KG1 (cell line): Measurements from ENCODE around the gene CDX1.

Experiments
- DNase-seq: peaks from one replicate; lab custom pipeline; 2025; lab: John Stamatoyannopoulos, UW

The CDX1 gene

DNA sequence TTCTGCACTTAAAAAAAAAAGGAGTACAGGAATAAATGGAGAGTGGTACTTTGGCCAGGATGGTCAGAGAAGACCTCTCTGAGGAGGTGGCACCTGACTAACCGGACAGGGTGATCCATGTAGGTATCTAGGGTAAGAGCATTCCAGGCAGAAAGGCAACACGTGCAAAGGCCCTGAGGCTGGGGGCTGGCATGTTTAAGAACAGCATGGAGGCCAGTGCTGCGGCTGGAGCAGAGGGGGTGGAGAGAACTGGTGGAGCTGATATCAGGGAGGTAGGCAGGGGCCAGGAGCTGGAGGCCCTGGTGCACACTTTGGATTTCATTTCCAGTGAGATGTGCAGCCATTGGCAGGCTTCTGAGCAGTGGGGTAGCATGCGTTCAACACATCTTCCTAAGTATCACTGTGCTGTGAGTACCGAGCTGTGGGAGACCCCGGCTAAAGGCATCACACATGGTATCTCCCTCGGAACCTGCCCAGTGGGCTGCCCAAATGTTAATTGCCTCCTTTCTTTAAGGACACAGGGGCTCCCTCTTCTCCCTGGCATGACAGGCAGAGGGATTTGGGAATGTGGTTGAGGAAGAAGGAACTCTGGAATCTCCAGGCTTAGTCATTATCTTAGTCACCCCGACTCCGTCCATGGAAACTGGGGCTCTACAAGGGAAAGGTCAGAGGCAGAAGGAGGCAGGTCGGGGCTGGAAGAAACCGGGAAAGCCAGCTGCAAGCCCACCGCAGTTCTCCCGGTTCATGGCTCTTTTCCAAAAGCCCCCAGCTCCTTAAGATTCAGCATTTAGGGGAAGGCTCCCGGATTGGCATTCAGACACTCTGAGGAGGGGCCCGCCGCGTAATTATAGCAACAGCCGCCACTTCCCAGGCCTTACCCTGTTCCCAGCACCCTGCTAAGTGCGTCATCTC is 41.9 kb downstream of the CDX1 start:
- no peak for DNase-seq

DNA sequence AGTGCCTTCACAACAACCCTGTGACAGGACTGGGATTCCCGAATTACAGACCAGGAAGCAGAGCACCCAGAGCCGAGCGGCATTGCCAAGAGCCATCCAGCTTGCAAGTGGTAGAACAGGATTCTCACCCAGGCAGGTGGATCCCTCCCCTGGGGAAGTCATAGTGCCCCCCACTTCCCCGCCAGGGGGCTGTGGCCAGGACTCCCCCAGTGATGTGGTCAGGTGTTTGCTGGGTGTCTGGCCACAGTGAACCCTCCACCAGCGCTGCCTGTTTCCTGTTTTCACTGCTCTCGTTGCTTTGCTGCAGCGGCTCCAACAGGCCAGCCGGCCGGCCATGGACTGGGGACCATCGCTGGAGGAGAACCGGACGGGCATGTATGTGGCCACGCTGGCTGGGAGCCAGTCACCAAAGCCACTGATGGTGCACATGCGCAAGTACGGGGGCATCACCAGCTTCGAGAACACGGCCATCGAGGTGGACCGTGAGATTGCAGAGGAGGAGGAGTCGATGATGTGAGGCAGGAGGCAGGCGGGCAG is 42.6 kb downstream of the CDX1 start:
- DNase-seq, result no peak

DNA sequence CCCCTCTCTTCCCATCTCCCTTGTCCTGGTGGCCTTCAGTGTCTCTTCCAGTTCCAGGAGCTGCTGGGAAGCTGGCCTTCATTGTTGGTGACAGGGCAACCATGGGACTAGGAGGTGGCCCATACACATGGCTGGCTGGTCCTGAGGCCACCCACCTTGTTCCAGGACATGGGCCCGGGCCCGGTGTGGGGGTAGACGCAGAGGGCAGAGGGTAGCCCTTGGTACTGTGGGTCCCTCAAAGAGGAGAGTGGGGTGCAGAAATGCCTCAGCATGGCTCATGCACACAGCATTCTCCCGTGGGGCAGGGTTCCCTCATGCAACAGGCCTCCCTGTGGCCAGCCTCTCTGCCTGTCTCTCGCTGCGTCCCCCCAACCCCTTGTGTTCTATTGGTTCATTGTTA is 44.1 kb downstream of the CDX1 start:
- no peak for DNase-seq

DNA sequence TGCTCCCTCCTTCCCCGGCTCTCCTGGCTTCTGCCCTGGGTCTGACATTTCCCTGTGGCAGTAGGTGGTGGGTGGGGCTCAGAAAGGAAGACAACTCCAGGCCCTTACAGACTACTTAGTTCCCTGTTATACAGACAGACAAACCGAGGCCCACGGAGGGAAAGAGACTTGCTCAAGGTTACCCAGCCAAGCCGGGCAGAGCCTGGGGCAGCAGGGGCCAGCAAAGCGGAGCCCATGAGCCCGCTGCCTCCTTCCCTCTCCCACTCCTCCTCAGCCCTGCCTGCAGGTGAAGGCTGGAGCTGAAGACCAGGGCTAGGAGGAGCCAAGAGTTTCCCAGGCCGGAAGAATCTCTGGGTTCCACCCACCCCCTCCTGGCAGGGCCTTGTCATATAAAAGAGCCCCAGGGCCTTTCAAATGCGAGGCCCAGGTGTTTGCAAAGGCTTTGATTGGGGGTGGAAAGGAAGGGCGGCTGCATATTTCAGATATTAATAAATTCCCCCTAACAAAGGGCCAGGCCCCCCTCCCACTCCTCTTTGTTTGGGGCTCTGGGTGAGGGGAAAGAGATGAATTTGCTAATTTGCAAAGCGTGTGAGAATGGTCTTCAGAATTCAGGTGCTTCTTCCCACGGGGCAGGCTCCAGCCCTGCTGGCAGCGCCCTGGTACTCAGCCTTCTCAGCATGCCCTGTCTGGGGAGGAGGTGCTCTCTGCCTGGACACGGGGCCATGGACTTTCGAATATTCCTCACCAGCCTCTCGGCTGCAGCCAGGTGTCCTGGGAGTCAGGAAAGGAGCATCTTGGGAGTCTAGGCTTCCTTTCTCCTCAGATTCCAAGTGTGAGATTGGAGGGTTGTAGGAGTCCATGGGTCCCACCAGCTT is 44.8 kb downstream of the CDX1 start:
- no peak for DNase-seq

DNA sequence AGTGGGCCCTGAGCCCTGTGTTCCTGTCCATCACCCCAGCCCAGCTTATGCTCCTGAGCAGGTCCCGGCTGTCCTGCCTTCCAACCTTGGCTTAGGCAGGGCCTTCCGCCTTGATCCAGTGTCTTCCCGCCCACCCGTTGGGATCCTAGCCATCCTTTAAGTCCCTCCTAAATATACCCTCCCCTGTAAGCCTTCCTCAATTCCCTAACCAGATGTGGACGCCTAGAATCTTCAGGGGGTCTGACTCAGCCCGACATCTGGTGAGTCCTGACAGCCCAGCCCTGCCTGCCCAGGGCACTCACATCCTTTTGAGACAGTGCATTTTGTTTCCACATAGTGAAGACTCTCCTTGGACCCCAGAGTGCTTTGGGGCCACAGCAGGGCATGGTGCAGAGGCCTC is 47.0 kb downstream of the CDX1 start:
- no peak for DNase-seq

DNA sequence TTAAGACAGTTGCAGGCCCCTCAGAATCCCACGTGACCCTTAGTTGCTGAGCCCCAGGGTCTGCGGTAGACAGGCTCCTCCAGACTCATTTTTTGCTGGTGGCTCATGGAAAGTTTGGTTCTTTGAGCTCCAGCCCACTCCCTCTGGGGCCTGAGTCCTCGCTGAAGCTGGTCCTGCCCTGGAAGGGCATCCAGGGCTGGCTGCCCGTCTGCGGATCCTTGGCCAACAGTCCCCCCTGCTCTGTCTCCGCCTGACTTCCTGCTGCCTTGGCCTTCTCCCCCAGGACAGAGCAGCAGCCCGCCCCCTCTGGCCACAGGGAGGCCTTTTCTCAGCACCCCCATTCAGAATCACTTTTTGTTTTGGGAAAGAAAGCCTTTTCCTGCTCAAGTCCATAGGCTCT is 47.7 kb downstream of the CDX1 start:
- DNase-seq, result no peak

DNA sequence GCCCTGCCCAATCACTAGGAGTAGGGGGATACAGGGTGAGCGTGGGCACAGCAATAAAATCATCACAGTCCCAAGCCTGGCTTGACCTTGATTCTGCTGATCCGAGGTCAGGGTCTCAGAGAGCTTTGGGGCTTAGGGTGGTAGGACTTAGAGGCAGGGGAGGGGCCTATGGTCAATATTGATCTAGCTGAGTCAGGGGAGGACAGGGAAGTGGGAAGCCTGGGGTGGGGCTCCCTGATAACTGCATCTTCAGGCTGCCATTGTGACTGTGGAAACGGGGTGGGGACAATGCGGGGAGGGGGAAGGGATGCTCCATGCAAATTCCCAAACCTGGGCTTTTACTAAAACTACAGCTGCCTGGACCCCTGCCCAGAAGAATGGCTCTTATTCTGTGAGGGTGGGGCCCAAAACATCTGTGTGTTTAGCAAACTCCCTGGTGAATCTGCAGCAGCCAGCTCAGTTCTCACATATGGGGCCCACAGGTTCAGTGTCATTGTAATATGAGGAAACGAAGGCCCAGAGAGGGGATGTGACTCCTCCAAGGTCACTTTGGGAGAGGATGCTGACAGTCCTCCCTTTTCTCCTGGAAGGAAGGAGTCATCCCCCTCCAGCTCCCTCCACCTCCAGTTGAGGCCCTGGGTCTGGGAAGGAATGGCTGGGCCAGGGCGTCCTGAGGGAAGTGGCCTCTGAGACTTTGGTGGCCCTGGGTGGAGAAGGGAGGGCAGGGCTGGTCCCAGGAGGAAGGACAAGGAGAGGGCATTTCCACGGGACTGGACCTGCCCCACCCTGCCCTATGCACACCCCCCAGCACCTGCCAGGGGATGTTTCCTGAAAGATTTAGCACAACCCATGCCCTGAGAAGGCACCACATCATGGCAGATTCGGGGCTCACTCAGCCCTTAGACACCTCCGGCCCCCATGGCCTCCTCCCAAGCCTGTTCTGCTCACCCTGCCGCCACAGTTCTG is 49.7 kb downstream of the CDX1 start:
- DNase-seq, result no peak

GRCh38 chr5:150217038-150217437 is 50.5 kb downstream of the CDX1 start:
- no peak for DNase-seq

- peak; percentile 31 for DNase-seq
Observed at GRCh38 chr5:150217873-150218692, 51.5 kb downstream of the CDX1 start.

GRCh38 chr5:150218693-150219035 is 52.1 kb downstream of the CDX1 start:
- DNase-seq, result no peak

- DNase-seq, result no peak
Observed at GRCh38 chr5:150219142-150219541, 52.6 kb downstream of the CDX1 start.

DNA sequence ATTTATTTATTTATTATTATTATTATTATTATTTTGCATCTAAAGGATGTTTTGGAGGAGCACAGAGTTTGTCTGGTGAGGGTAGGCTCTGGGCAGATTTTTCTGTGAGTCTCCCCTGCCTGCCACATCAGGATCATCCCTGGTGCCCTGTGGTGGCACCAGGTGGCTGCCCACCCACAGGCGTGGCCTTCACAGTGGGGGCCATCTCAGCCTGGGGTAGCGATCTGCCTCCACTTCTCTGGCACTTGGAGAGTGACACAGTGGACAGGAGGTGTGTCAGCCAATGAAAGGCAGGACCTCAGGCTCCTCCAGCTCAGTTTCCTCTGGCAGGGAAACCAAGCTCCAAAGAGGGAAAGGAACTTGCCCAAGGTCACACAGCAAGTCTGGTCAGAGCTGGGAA is 53.3 kb downstream of the CDX1 start:
- DNase-seq, result no peak

- no peak for DNase-seq
Observed at GRCh38 chr5:150221471-150221870, 54.9 kb downstream of the CDX1 start.

DNA sequence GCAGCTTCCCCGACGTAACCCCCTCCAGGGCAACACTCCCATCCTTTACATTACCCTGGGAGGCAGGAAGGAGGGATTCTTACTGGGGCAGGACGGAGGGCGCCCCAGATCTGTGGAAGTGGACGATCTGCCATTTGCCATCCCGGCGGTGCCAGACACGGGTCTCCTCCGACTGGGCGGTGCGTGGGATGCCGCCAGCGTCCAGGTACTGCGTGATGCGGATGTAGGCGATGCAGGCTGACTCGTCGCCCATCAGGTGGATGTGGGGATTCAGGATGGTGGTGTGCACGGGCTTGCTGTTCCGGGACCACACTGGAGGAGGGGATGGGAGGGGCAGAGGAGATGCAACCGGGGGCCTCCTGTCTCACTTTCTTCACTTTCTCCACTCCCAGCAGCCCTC is 56.3 kb downstream of the CDX1 start:
- DNase-seq, result no peak

DNA sequence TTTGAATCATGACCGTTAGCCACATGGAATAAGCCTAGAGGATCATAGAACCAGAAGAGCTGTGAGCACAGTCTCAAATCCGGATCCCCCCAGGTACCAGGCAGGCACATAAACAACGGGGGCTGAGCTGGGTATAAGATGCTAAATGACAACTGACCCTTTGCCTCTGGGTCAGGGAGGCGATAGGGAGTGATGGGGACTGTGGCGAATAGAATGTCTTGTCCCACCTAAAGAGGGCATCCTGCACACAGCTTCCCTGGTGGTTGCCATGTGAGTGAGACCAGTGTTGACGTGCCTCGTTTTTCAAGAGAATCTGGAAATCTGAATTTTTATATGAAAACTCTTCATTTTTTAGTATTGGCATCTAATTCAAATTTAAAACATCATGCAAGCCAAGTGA is 56.9 kb downstream of the CDX1 start:
- DNase-seq, result no peak

GRCh38 chr5:150224483-150225027 is 58.0 kb downstream of the CDX1 start:
- DNase-seq, result no peak

DNA sequence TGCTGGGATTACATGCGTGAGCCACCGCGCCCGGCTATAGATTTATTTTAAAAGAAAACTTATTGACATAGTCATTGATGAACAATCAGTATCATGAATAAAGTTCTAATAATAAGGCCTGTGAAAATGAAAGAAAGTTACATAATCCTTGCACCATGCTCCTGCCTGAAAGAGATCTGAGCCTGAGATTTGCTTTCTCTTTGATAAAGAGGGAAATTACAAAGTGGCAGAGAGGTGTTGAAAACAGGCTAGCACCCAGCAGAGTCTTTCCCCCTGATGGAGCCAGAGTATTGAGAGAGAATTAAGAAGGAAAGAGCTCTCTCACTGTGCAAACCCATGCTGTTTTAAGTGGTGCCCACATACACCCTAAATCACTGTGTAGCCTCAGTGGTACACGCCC is 60.5 kb downstream of the CDX1 start:
- DNase-seq, result no peak

DNA sequence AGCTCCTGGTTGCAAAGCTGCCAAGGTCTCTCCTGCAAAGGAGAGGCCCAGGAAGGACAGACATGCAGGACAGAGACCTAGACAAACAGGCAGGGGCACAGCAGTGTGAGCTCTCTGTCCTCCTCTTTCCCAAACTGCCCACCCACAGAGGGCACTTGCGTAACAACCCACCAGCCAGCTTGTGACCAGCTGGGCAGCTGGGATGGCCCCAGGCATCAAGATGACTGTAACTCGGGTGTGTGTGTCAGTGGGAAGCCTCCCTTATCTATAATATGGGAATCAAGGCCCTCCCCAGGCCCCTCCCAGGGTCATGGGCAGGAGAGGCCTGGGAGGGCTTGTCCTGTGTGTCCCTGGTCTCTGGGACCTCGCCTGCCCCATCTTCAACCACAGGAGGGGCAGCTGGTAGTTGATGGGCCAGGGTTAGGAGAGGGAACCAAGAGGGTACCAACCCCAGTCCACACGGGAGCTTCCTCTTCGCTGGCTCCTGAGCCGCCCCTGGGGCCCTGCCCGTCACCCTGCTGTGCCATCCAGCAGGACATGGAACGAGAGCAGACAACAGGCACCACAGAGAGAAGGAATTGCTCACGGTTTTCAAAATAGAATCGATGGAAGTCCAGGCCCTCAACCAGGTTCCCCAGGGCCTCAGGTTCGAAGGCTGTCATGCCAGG is 61.2 kb downstream of the CDX1 start:
- DNase-seq, result no peak

DNA sequence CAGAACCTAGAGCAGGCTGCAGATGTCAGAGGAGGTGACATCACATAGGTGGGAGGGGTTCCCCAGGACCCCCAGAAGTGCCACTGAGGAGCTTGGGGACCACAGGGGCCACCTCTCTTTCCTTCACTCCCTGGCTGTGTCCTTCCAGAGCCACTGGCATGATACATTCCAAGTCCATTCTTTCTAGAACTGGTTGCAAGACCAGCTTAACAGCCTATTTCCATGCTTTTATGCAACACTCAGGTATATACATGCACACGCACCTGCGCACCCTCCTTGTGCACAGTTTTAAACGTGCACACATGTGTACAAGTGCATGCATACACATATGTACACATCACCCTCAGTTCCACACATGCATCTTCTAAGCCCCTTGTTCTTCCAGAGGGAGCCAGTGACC is 63.0 kb downstream of the CDX1 start:
- DNase-seq, result no peak

GRCh38 chr5:150230842-150231241 is 64.3 kb downstream of the CDX1 start:
- no peak for DNase-seq
